ENCODE measurements around the gene MCM9. TPM values are rescaled to one million over a fixed set of nuclear protein-coding genes. Genes with fewer than 3 reads are reported as not detected.

MCM9 gene
- total and polyA plus RNA-seq, 2 of the 13 experiments (the other 11 are each of a cell fraction or from before 2014, with no cell fraction given): 3.8 to 17.2 TPM

- H4K20me1 ChIP-seq (ENCODE audit: insufficient read depth, low read length): no peaks in the 10 kb centered on the region
- no peaks in the 10 kb centered on the region for H3K9me3 ChIP-seq (ENCODE audit: low read length)
- no peaks in the 10 kb centered on the region for H3K4me1 ChIP-seq (ENCODE audit: insufficient read depth, low read length)
- TF ChIP-seq SRSF9 (IDR thresholded peaks at IDR 0.05; ENCODE audit: borderline replicate concordance, insufficient read depth, low read depth, low read length, poor library complexity, severe bottlenecking) (no peak), MTF2 (CRISPR knock-in tag; IDR thresholded peaks at IDR 0.05; ENCODE audit: borderline replicate concordance) (no peak), ZFX (CRISPR knock-in tag; IDR thresholded peaks at IDR 0.05; ENCODE audit: low read depth) (no peak), ZMAT3 (CRISPR knock-in tag; conservative IDR thresholded peaks at IDR 0.05) (no peak), AKNA (CRISPR knock-in tag; IDR thresholded peaks at IDR 0.05; ENCODE audit: borderline replicate concordance) (no peak), ARNTL (CRISPR knock-in tag; IDR thresholded peaks at IDR 0.05) (no peak), LCORL (IDR thresholded peaks at IDR 0.05) (no peak), LCORL (CRISPR knock-in tag; IDR thresholded peaks at IDR 0.05) (no peak), DR1 (CRISPR knock-in tag; IDR thresholded peaks at IDR 0.05) (no peak), DRAP1 (CRISPR knock-in tag; IDR thresholded peaks at IDR 0.05) (no peak), ZSCAN5A (CRISPR knock-in tag; IDR thresholded peaks at IDR 0.05; ENCODE audit: borderline replicate concordance) (no peak), ZFP36L2 (CRISPR knock-in tag; IDR thresholded peaks at IDR 0.05) (no peak), TCF7L2 (IDR thresholded peaks at IDR 0.05; ENCODE audit: low read depth, low read length) (no peak), RFX5 (IDR thresholded peaks at IDR 0.05; ENCODE audit: low read depth, low read length) (no peak), IKZF5 (CRISPR knock-in tag; IDR thresholded peaks at IDR 0.05) (no peak), ZNF30 (CRISPR knock-in tag; IDR thresholded peaks at IDR 0.05) (no peak), ATF5 (CRISPR knock-in tag; IDR thresholded peaks at IDR 0.05; ENCODE audit: low read depth) (no peak), RARG (CRISPR knock-in tag; IDR thresholded peaks at IDR 0.05; ENCODE audit: low read depth) (no peak)
- no peaks in the 10 kb centered on the region for H3K36me3 ChIP-seq (replicated peaks in 1 of 2; ENCODE audit: control insufficient read depth in 1 of 2, insufficient read depth in 2 of 2, low read length in 2 of 2)
- intact Hi-C loops (cut with micrococcal nuclease; ENCODE audit: unreplicated experiment): no loop called here
- H3K9ac ChIP-seq (ENCODE audit: insufficient read depth, low read depth, low read length): no peak overlapping the region
- DNase-seq (ENCODE audit: low spot score) (no peak), FAIRE-seq (no peak), ATAC-seq (no peak)
- H3K27ac ChIP-seq (ENCODE audit: extremely low read length, insufficient read depth, low read length): no peak overlapping the region
- no peaks in the 10 kb centered on the region for H3K27me3 ChIP-seq (ENCODE audit: control insufficient read depth in 1 of 2, insufficient read depth in 2 of 2, low read length in 2 of 2)
- no TSS peak for BruUV-seq (replicated peaks)
- in situ Hi-C loops (cut with HindIII; ENCODE audit: extremely low pct_ligation_motif_present, low pct_unique_long_range_greater_than_20kb): no loop called here
- no peaks in the 10 kb centered on the region for H3K79me2 ChIP-seq (ENCODE audit: insufficient read depth, low read length)
- POLR2A ChIA-PET: no interaction called here
- no peak overlapping the region for H3K4me2 ChIP-seq (ENCODE audit: low read depth, low read length)
- CTCF ChIA-PET (ENCODE audit: low intra/inter-chr PET ratio, low total read pairs): no interaction called here
- no peak overlapping the region for H2AFZ ChIP-seq (ENCODE audit: low read length)
- 94% methylated on average over 4 of the region's 4 CpGs for WGBS (ENCODE audit: low lambda C conversion rate)
- H3K4me3 ChIP-seq (replicated peaks in 1 of 3; ENCODE audit: insufficient read depth in 1 of 3, low read depth in 2 of 3, low read length in 3 of 3): no peak overlapping the region
Measured at GRCh38 chr6:118856301-118856700, 78.7 kb downstream of the MCM9 start.
